ENCODE results near the gene HSPBP1. TPM values are rescaled to one million over a fixed set of nuclear protein-coding genes. Genes with fewer than 3 reads are reported as not detected.

Gene HSPBP1
- total and polyA plus RNA-seq, 2 donors (not counting 3 experiments of a cell fraction or from before 2014, with no cell fraction given), result 30.4 to 47.5 TPM

DNA sequence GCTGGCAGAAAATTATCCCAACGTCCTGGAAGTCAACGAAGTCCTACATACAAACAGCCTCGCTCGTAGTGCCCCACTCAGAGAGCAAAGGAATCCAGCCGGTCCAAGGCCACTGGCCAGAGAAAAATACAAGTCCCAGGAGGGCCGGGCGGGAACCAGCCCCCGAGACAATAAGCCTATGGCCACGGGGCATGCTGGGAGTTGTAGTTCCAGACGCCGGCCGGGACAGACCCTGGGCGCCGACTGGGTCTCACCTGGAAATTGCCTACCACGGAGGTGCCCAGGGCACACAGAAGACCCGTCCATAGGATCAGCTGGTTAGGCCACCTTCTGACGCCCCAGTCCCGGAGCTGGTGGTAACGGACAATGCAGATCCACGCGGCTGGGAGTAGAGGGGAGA lies 39.9 kb upstream of the HSPBP1 start:
- Histone ChIP-seq H3K4me3 (replicated peaks in 1 of 3; ENCODE audit: insufficient read depth in 1 of 3, low read depth in 1 of 3, low read length in 3 of 3) (no peak overlapping the region), H3K4me2 (ENCODE audit: insufficient read depth, low read length) (no peak overlapping the region), H3K27ac (ENCODE audit: insufficient read depth, low read depth, low read length) (no peak overlapping the region), H3K9ac (replicated peaks; ENCODE audit: extremely low read depth, insufficient read depth, low read length) (no peak overlapping the region), H3K9me3 (replicated peaks; ENCODE audit: control insufficient read depth, insufficient read depth, low read length) (no peaks in the 10 kb centered on the region), H3K27me3 (ENCODE audit: control insufficient read depth in 2 of 2, insufficient read depth in 2 of 2, low read length in 2 of 2) (peaks cover 0 to 2% of the 10 kb centered on the region in 2 experiments), H3K4me1 (ENCODE audit: control insufficient read depth, extremely low read depth, insufficient read depth, low read length) (no peaks in the 10 kb centered on the region), H3K9me1 (replicated peaks; ENCODE audit: control insufficient read depth, extremely low read depth, insufficient read depth, low read length) (no peaks in the 10 kb centered on the region), H2AFZ (ENCODE audit: low read depth, low read length) (peak overlapping the region; percentile 4), H3K36me3 (ENCODE audit: control insufficient read depth in 2 of 2, extremely low read depth in 1 of 2, insufficient read depth in 2 of 2, low read length in 2 of 2) (no peaks in the 10 kb centered on the region), H4K20me1 (replicated peaks; ENCODE audit: control insufficient read depth, extremely low read depth, insufficient read depth, low read length) (no peaks in the 10 kb centered on the region), H3K79me2 (ENCODE audit: control insufficient read depth, insufficient read depth, low read length) (no peaks in the 10 kb centered on the region)
- BruUV-seq (replicated peaks), result no TSS peak
- intact Hi-C loops (cut with micrococcal nuclease), result no loop called here
- ChIA-PET POLR2A (no interaction called here), CTCF (interaction anchor here (1.0 kb wide), 1 partner anchor 28 kb away, joined by 3 read pairs; no protein-coding TSS in a partner anchor)
- peak; percentile 68 for FAIRE-seq
- dilution Hi-C loops (cut with MboI; ENCODE audit: extremely low pct_ligation_motif_present, low sequenced_read_pairs), result no loop called here
- no peak for TF ChIP-seq EZH2 (IDR thresholded peaks at IDR 0.05; ENCODE audit: borderline replicate concordance, low read depth, low read length, severe bottlenecking)
- no peak for TF ChIP-seq POLR2AphosphoS5 (IDR thresholded peaks at IDR 0.05; ENCODE audit: insufficient read depth, low read depth, low read length)
- no peak for TF ChIP-seq POLR2A (IDR thresholded peaks at IDR 0.05; ENCODE audit: low read depth, low read length)
- no peak for TF ChIP-seq JUN (IDR thresholded peaks at IDR 0.05; ENCODE audit: borderline replicate concordance, insufficient read depth, insufficient read length, low read depth)
- TF ChIP-seq MYC (IDR thresholded peaks at IDR 0.05; ENCODE audit: low read depth, low read length), result no peak
- TF ChIP-seq MAX (IDR thresholded peaks at IDR 0.05; ENCODE audit: insufficient read depth, insufficient read length), result no peak
- no peak for TF ChIP-seq GATA2 (IDR thresholded peaks at IDR 0.05; ENCODE audit: insufficient read depth, insufficient read length, low read depth, low read length)
- TF ChIP-seq, protein P1, sequence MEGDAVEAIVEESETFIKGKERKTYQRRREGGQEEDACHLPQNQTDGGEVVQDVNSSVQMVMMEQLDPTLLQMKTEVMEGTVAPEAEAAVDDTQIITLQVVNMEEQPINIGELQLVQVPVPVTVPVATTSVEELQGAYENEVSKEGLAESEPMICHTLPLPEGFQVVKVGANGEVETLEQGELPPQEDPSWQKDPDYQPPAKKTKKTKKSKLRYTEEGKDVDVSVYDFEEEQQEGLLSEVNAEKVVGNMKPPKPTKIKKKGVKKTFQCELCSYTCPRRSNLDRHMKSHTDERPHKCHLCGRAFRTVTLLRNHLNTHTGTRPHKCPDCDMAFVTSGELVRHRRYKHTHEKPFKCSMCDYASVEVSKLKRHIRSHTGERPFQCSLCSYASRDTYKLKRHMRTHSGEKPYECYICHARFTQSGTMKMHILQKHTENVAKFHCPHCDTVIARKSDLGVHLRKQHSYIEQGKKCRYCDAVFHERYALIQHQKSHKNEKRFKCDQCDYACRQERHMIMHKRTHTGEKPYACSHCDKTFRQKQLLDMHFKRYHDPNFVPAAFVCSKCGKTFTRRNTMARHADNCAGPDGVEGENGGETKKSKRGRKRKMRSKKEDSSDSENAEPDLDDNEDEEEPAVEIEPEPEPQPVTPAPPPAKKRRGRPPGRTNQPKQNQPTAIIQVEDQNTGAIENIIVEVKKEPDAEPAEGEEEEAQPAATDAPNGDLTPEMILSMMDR (IDR thresholded peaks at IDR 0.05; ENCODE audit: extremely low read depth in 1 of 2, insufficient read depth in 1 of 2, low read depth in 1 of 2, low read length in 2 of 2), result no peak
- TF ChIP-seq FOS (IDR thresholded peaks at IDR 0.05; ENCODE audit: borderline replicate concordance, insufficient read depth, low read length), result no peak
- DNase-seq (ENCODE audit: low read depth, low spot score), result peak; percentile 22
